Natural killer cell (primary cell): ENCODE data around the gene FGFRL1. TPM values are rescaled to one million over a fixed set of nuclear protein-coding genes. Genes with fewer than 3 reads are reported as not detected.

Source experiments
- ATAC-seq, 3 donors: fragments of 150-1000 bp in 2 of 3; fragments of 200-7000 bp in 1 of 3; cut with Tn5 transposase; 1 replicate in 1 of 3; 2 replicates in 2 of 3; pipeline ENCODE4 v1.10.0; 2021; ENCODE audit warnings: mild to moderate bottlenecking in 2 of 3, moderate library complexity in 2 of 3
- DNase-seq, 2 donors: peaks; one replicate each; pipeline versions ENCODE4 v3.0.0 to v3.0.0-alpha.2; 2013 to 2021; ENCODE audit warnings: mixed read lengths in 1 of 2
- H3K27ac ChIP-seq: one replicate; pipeline ENCODE4 v1.5.1; 2013; ENCODE audit warnings: mild to moderate bottlenecking, low read length
- H3K27me3 ChIP-seq: one replicate; pipeline ENCODE4 v1.6.1; 2013; ENCODE audit warnings: low read length; ENCODE audit not compliant: control insufficient read depth, insufficient read depth
- H3K36me3 ChIP-seq: one replicate; pipeline ENCODE4 v1.6.1; 2013; ENCODE audit warnings: low read length; ENCODE audit not compliant: control insufficient read depth, insufficient read depth
- H3K4me1 ChIP-seq: one replicate; pipeline ENCODE4 v1.6.1; 2013; ENCODE audit warnings: low read length; ENCODE audit not compliant: control insufficient read depth, insufficient read depth
- H3K4me3 ChIP-seq: one replicate; pipeline ENCODE4 v1.5.1; 2013; ENCODE audit warnings: low read length
- H3K9me3 ChIP-seq: one replicate; pipeline ENCODE4 v1.6.1; 2013; ENCODE audit warnings: low read length; ENCODE audit not compliant: control insufficient read depth, insufficient read depth
- H3K27ac Mint-ChIP-seq, 2 donors: one replicate each; pipeline ENCODE4 v1.8.0; 2022; ENCODE audit warnings: mild to moderate bottlenecking in 2 of 2, mixed read lengths in 2 of 2, moderate library complexity in 1 of 2
- H3K27me3 Mint-ChIP-seq, 2 donors: one replicate each; pipeline ENCODE4 v1.8.0; 2022; ENCODE audit warnings: low read depth in 2 of 2, mixed read lengths in 2 of 2
- H3K36me3 Mint-ChIP-seq: one replicate; pipeline ENCODE4 v1.8.0; 2022; ENCODE audit warnings: mixed read lengths
- H3K4me1 Mint-ChIP-seq, 2 donors: one replicate each; pipeline ENCODE4 v1.8.0; 2022; ENCODE audit warnings: mixed read lengths in 2 of 2
- H3K4me3 Mint-ChIP-seq: one replicate; pipeline ENCODE4 v1.8.0; 2022; ENCODE audit warnings: mild to moderate bottlenecking, moderate library complexity, mixed read lengths
- H3K9me3 Mint-ChIP-seq, 2 donors: one replicate each; pipeline ENCODE4 v1.8.0; 2022; ENCODE audit warnings: mixed read lengths in 2 of 2
- CTCF ChIP-seq: fragments of 200-600 bp; IDR thresholded peaks from one replicate; pipeline ENCODE4 v1.8.0; 2022; ENCODE audit warnings: antibody characterized with exemption
- WGBS: methylation state at CpG from one replicate; pipeline ENCODE4 v1.1.7; 2013; ENCODE audit warnings: missing lambda C conversion rate; ENCODE audit not compliant: insufficient coverage; 5-methylcytosine and 5-hydroxymethylcytosine counted together
- intact Hi-C: fragments of 100-400 bp; cut with micrococcal nuclease; formaldehyde crosslinking; loops from one replicate; pipeline ENCODE4 v1.14.2; 2022
- total RNA-seq, 4 donors: library from RNA; stranded (reverse); fragments of 120-200 nt in 1 of 4; gene quantifications; one replicate each; pipeline versions ENCODE4 v1.2.3 to v1.2.4, GENCODE V29; 2013 to 2022

The FGFRL1 gene
- total RNA-seq, 3 donors from 2014 or later (not counting 1 experiment from before 2014, with no cell fraction given), result 28.0 to 39.8 (median 32.5) TPM

- no peak for TF ChIP-seq CTCF
- no peaks in the 10 kb centered on the region for H3K9me3 Mint-ChIP-seq
- no peaks in the 10 kb centered on the region for H3K36me3 Mint-ChIP-seq
- DNase-seq, result no peak
- H3K27ac Mint-ChIP-seq, result no peak overlapping the region
- WGBS, result 83% methylated on average over 8 of the region's 8 CpGs
- H3K27me3 ChIP-seq, result no peaks in the 10 kb centered on the region
- no peaks in the 10 kb centered on the region for H3K4me1 Mint-ChIP-seq
- H3K27me3 Mint-ChIP-seq, result no peaks in the 10 kb centered on the region
- intact Hi-C loops, result no loop called here
- no peaks in the 10 kb centered on the region for H3K36me3 ChIP-seq
- no peaks in the 10 kb centered on the region for H3K4me1 ChIP-seq
- H3K4me3 Mint-ChIP-seq, result no peak overlapping the region
- no peak for ATAC-seq
- no peak overlapping the region for H3K27ac ChIP-seq
- no peak overlapping the region for H3K4me3 ChIP-seq
- H3K9me3 ChIP-seq, result no peaks in the 10 kb centered on the region
These were observed 19.9 kb downstream of the FGFRL1 start for GRCh38 chr4:1031346-1031745.

GRCh38 chr4:1031956-1032795 is 20.8 kb downstream of the FGFRL1 start:
- no peaks in the 10 kb centered on the region for H3K36me3 Mint-ChIP-seq
- no peak overlapping the region for H3K4me3 Mint-ChIP-seq
- DNase-seq, result no peak
- no peak for TF ChIP-seq CTCF
- intact Hi-C loops, result no loop called here
- peak in 1 of 3 donors; percentile 30 for ATAC-seq
- no peaks in the 10 kb centered on the region for H3K9me3 Mint-ChIP-seq
- no peak overlapping the region for H3K27ac ChIP-seq
- no peaks in the 10 kb centered on the region for H3K4me1 Mint-ChIP-seq
- no peaks in the 10 kb centered on the region for H3K36me3 ChIP-seq
- no peaks in the 10 kb centered on the region for H3K27me3 ChIP-seq
- H3K4me3 ChIP-seq, result no peak overlapping the region
- H3K27ac Mint-ChIP-seq, result no peak overlapping the region
- no peaks in the 10 kb centered on the region for H3K27me3 Mint-ChIP-seq
- WGBS, result 65% methylated on average over 37 of the region's 37 CpGs
- H3K4me1 ChIP-seq, result no peaks in the 10 kb centered on the region
- no peaks in the 10 kb centered on the region for H3K9me3 ChIP-seq

- H3K9me3 ChIP-seq, result no peaks in the 10 kb centered on the region
- H3K36me3 Mint-ChIP-seq, result no peaks in the 10 kb centered on the region
- intact Hi-C loops, result no loop called here
- no peaks in the 10 kb centered on the region for H3K27me3 ChIP-seq
- H3K4me3 Mint-ChIP-seq, result no peak overlapping the region
- H3K36me3 ChIP-seq, result no peaks in the 10 kb centered on the region
- no peak for TF ChIP-seq CTCF
- H3K4me1 Mint-ChIP-seq, result no peaks in the 10 kb centered on the region
- H3K27ac ChIP-seq, result no peak overlapping the region
- WGBS, result 90% methylated on average over 10 of the region's 10 CpGs
- ATAC-seq, result no peak
- no peak overlapping the region for H3K4me3 ChIP-seq
- no peaks in the 10 kb centered on the region for H3K27me3 Mint-ChIP-seq
- H3K4me1 ChIP-seq, result no peaks in the 10 kb centered on the region
- no peak for DNase-seq
- no peaks in the 10 kb centered on the region for H3K9me3 Mint-ChIP-seq
- H3K27ac Mint-ChIP-seq, result no peak overlapping the region
These were observed 21.4 kb downstream of the FGFRL1 start for GRCh38 chr4:1032861-1033260.
